Activated naive CD8-positive, alpha-beta T cell (primary cell): ENCODE data around the gene RENBP.
"Not testable (repeated sequence)": the region's sequence is repeated elsewhere in the genome, so short reads cannot be mapped to it uniquely, and the experiment has no call there.

Experiments used
- H3K27ac Mint-ChIP-seq: one replicate; pipeline ENCODE4 v1.8.0; 2021; ENCODE audit warnings: mixed read lengths
- H3K27me3 Mint-ChIP-seq: one replicate; pipeline ENCODE4 v1.8.0; 2021; ENCODE audit warnings: mixed read lengths
- H3K36me3 Mint-ChIP-seq: one replicate; pipeline ENCODE4 v1.8.0; 2021; ENCODE audit warnings: mixed read lengths
- H3K4me1 Mint-ChIP-seq: one replicate; pipeline ENCODE4 v1.8.0; 2021; ENCODE audit warnings: low read depth, mixed read lengths
- H3K4me3 Mint-ChIP-seq: one replicate; pipeline ENCODE4 v1.8.0; 2021; ENCODE audit warnings: mild to moderate bottlenecking, mixed read lengths
- H3K9me3 Mint-ChIP-seq: one replicate; pipeline ENCODE4 v1.8.0; 2021; ENCODE audit warnings: low read depth, mixed read lengths

Gene RENBP

DNA sequence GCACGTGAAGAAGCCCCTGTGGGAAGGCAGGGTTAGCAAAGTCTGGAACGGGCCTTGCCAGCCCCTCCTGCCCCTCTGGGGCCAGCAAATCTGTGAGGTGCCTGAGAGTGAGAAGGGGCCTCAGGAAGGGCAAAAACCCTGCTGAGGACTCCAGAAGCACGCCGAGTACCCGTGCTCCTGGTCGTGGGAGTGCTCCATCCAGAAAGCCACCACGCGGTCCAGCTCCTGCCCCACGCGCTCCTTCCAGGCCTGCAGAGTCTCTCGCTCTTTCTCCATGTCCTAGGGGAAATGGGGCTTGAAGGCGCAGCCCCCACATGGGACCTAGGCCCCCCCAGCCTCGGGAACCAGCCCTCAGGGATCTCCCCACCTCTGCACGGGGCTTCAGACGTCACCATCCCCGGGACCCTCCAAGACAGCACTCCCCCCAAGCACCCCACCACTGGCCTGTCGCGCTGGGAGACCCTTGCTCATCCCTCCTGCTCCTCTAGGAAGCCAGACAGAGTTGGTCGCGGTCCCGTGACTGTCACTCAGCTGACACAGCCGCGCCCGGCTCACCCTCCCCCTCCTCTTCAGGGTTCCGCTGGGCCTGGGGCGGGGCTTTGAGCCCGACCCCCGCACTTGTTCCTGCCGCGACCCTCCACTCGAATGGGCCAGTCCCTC, at the start of gene RENBP:
Gene RENBP (minus strand): TSS at position 504 of the 660 bp plus-strand sequence. CDS start 33 bp downstream, at position 471.
- peak within 1 kb of the TSS; percentile 80 for H3K4me3 Mint-ChIP-seq
- H3K36me3 Mint-ChIP-seq, result no peaks in the 10 kb centered on the region
- H3K27ac Mint-ChIP-seq, result peak within 1 kb of the TSS; percentile 86
- H3K4me1 Mint-ChIP-seq, result peaks cover 21% of the 10 kb centered on the region
- no peaks in the 10 kb centered on the region for H3K9me3 Mint-ChIP-seq
- H3K27me3 Mint-ChIP-seq, result no peaks in the 10 kb centered on the region

DNA sequence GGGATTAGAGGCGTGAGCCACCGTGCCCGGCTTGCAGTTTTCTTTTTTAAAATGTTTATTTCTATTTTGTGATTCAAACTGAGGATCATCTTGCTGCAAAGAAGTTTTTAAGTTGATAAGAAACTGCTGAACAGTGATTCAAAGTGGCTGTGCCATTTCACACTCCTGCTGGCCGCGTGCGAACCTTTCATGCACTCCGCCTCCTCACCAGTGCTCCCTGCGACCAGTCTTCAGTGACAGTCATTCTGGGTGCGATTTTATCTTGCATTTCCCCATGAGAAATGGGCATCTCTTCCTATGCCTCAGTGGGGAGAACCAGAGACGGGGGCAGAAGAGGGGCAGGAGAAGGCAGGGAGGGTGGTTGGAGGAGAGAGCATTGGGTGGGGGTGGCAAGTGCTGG, 49.5 kb upstream of the RENBP start:
- no peaks in the 10 kb centered on the region for H3K9me3 Mint-ChIP-seq
- H3K36me3 Mint-ChIP-seq, result no peaks in the 10 kb centered on the region
- no peaks in the 10 kb centered on the region for H3K27me3 Mint-ChIP-seq
- H3K27ac Mint-ChIP-seq, result no peak overlapping the region
- H3K4me3 Mint-ChIP-seq, result no peak overlapping the region
- peaks cover 20% of the 10 kb centered on the region for H3K4me1 Mint-ChIP-seq

DNA sequence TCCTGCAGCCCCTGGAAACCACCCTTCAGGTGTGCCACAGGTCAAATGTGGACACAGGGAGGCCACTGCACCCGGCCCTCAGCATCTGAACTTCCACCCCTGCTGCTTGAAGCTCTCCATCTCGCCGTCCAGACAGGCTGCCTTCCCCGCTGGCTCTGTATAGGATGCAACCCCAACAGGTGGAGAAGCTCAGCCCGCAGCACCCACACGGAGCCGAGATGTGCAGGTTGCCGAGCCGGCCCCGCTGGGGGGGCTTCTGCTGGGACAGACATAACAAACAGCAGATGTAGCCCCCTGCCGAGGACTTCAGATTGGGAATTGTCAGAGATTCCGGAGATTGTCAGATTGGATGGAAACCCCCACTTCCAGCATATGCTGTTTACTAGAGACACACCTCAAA, 48.6 kb upstream of the RENBP start:
- no peaks in the 10 kb centered on the region for H3K9me3 Mint-ChIP-seq
- no peak overlapping the region for H3K27ac Mint-ChIP-seq
- no peak overlapping the region for H3K4me3 Mint-ChIP-seq
- no peaks in the 10 kb centered on the region for H3K36me3 Mint-ChIP-seq
- no peaks in the 10 kb centered on the region for H3K27me3 Mint-ChIP-seq
- H3K4me1 Mint-ChIP-seq, result peaks cover 20% of the 10 kb centered on the region

DNA sequence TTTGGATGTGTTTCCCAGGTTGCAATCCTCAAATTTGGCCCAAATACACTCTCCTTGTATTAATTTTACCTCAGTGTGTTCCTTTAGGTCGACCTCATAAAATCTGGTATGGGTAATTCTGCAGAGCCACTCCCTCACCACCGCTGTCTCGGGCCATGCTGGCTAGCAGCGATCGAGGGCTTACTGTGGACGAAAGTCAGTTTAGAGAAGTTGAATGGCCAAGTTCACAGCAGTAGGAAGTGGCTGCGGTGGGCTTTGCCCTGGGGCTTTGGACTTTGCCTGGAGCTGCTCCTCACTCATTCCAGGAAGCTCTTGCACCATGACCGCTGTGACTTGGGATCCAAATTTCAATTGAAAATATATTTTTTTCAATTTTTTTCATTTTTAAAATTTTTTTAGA, 47.7 kb upstream of the RENBP start:
- Mint-ChIP-seq H3K9me3 (no peaks in the 10 kb centered on the region), H3K27me3 (no peaks in the 10 kb centered on the region), H3K4me1 (peaks cover 20% of the 10 kb centered on the region), H3K36me3 (no peaks in the 10 kb centered on the region), H3K4me3 (no peak overlapping the region), H3K27ac (no peak overlapping the region)

DNA sequence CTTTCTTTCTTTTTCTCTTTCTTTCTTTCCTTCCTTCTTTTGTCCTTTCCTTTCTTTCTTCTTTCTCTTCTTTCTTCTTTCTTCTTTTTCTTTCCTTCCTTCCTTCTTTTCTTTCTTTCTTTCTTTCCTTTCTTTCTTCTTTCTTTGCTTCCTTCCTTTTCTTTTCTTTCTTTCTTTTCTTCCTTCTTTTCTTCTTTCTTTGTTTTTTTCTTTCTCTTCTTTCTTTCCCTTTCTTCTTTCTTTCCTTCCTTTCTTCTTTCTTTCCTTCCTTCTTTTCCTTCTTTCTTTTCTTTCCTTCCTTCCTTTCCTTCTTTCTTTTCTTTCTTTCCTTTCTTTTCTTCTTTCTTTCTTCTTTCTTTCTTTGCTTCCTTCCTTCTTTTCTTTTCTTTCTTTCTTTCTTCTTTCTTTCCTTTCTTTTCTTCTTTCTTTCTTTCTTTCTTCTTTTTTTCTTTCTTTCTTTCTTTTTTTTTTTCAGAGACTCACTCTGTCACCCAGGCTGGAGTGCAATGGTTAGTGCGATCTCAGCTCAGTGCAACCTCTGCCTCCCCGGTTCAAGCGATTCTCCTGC, 46.7 kb upstream of the RENBP start:
- Mint-ChIP-seq H3K27ac (peak overlapping the region; percentile 34), H3K4me3 (no peak overlapping the region), H3K27me3 (no peaks in the 10 kb centered on the region), H3K9me3 (no peaks in the 10 kb centered on the region), H3K4me1 (peaks cover 21% of the 10 kb centered on the region), H3K36me3 (no peaks in the 10 kb centered on the region)

DNA sequence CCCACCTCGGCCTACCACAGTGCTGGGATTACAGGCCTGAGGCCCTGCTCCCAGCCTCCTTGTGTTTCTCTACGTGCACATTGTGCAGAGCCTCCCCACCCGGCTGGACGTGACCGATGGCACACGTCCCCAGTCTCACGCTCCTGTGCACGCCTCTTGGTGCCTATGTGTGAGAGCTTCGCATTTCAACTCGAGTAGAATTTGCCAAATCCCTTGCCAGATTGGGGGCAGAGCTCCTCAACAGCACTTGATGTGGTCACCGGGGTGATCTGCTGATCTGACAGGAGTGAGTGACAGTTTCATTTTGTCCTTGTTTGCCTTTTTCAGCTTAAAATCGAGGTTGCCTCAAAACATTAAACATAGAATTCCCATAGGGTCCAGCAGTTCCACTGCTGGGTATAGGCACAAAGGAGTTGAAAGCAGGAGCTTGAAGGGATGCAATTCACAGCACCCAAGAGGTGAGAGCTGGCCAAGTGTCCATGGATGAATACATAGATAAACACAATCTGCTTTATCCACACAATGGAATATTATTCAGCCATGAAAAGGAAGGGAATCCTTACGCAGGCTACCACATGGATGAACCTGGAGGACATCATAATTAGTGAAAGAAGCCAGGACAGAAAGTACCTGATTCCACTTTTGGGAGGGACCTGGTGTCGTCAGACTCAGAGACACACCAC, 45.7 kb upstream of the RENBP start:
- no peaks in the 10 kb centered on the region for H3K36me3 Mint-ChIP-seq
- peak overlapping the region; percentile 84 for H3K27ac Mint-ChIP-seq
- H3K27me3 Mint-ChIP-seq, result no peaks in the 10 kb centered on the region
- peaks cover 23% of the 10 kb centered on the region for H3K4me1 Mint-ChIP-seq
- peak overlapping the region; percentile 47 for H3K4me3 Mint-ChIP-seq
- H3K9me3 Mint-ChIP-seq, result no peaks in the 10 kb centered on the region

DNA sequence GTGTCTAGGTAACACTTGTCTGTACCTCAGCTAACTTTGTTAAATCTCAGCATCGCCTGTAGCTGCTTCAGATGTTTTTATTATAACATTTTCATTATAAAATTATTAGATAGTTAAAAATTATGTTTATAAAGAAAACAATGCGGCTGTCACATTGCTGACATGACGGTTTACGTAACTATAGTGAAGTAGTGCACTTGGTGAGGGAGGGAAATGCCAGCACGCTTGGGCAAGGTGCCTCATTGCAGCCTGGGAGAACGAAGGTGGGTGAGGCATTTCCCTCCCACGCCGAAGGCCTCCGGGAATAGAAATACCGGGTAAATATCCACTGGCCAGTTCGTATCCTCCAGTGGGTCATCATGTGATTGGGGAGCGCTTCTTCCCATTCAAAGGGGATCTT, 44.0 kb upstream of the RENBP start:
- no peak overlapping the region for H3K27ac Mint-ChIP-seq
- H3K9me3 Mint-ChIP-seq, result no peaks in the 10 kb centered on the region
- peaks cover 34% of the 10 kb centered on the region for H3K4me1 Mint-ChIP-seq
- H3K36me3 Mint-ChIP-seq, result no peaks in the 10 kb centered on the region
- no peaks in the 10 kb centered on the region for H3K27me3 Mint-ChIP-seq
- H3K4me3 Mint-ChIP-seq, result no peak overlapping the region

DNA sequence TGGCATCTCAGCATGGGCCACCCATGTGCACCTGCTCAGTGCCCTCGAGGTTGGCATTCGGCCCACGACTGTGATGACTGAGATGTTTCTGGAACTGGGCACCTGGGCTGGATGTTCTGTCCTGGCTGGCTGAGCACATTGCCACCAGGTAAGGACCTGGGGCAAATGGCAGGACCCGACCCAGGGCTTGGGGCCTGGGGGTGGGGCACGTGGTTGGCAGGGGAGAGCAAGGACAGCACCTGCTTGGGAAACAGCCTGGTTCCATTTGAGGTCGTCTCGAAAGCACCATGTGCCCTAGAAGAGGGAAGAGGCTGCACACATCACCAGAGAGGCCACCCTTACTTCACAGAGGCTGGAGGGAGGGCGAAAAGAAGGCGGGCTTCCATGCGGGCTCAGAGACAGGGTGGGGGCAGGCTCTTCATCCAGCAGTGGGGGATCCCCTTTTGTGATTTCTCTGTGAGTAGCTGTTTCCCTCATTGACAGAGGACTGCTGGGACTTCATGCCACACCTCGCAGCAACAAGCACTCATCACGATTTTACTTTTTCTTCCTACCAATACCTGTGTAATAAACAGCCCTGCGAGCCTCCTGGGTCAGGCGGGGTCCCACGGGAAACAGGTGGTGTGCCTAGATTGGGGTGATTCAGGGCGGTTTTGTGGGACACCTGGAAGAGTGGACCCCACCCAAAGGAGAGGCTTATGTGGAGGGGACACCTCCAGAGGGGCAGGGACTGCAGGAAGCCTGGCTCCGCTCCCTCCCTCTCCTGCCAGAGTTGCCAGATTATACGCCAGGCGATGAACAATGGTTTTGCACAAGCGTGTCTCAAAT, 40.1 kb upstream of the RENBP start:
- Mint-ChIP-seq H3K27me3 (no peaks in the 10 kb centered on the region), H3K9me3 (no peaks in the 10 kb centered on the region), H3K4me3 (peak overlapping the region; percentile 86), H3K36me3 (no peaks in the 10 kb centered on the region), H3K27ac (peak overlapping the region; percentile 96), H3K4me1 (peaks cover 44% of the 10 kb centered on the region)

DNA sequence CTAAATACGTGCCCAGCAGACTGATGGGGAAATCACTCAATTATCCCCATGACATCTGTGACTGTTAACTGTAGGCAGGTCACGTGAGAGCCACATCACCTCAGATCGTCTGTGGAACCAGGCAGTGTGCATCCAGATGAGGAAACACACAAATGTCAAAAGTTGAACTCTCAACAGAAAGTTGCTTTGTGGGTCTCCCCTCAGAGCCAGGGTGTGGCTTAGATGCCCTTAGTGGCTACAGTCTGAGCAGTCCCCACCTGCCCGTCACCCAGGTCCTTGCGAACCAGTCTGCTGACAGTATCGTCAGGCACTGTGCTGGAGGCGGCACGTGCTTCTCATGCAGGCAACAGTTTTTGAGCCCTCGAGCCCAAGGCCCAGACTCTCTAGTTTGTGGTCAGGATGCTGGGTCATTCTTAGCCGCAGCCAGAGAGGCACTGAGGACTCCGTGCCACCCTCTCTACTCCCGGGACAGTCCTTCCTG, 38.9 kb upstream of the RENBP start:
- Mint-ChIP-seq H3K27me3 (no peaks in the 10 kb centered on the region), H3K4me1 (peaks cover 40% of the 10 kb centered on the region), H3K27ac (peak overlapping the region; percentile 96), H3K36me3 (no peaks in the 10 kb centered on the region), H3K4me3 (peak overlapping the region; percentile 67), H3K9me3 (no peaks in the 10 kb centered on the region)

DNA sequence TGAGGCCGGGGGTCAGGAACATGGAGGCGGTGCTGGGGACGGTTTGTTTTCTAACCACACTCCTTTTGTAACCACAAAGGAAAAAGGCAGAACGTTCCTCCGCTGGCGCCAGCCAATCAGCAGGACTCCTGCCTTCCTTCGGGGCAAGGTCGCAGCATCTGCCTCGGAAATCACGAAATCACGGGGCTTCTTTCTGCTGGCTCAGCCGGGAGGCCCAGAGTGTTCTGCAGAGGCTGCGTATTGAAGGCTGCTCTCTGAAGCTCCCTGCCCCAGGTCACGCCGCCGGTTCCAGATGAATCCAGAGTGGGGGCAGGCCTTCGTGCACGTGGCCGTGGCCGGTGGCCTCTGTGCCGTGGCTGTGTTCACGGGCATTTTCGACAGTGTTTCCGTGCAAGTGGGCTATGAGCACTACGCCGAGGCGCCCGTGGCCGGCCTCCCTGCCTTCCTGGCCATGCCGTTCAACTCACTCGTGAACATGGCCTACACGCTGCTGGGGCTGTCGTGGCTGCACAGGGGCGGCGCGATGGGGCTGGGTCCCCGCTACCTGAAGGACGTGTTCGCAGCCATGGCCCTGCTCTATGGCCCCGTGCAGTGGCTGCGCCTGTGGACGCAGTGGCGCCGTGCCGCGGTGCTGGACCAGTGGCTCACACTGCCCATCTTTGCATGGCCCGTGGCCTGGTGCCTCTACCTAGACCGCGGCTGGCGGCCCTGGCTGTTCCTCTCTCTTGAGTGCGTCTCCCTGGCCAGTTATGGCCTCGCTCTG, 37.5 kb upstream of the RENBP start:
- H3K4me1 Mint-ChIP-seq, result peaks cover 38% of the 10 kb centered on the region
- no peaks in the 10 kb centered on the region for H3K9me3 Mint-ChIP-seq
- H3K36me3 Mint-ChIP-seq, result no peaks in the 10 kb centered on the region
- peak overlapping the region; percentile 73 for H3K4me3 Mint-ChIP-seq
- peak overlapping the region; percentile 96 for H3K27ac Mint-ChIP-seq
- H3K27me3 Mint-ChIP-seq, result no peaks in the 10 kb centered on the region

DNA sequence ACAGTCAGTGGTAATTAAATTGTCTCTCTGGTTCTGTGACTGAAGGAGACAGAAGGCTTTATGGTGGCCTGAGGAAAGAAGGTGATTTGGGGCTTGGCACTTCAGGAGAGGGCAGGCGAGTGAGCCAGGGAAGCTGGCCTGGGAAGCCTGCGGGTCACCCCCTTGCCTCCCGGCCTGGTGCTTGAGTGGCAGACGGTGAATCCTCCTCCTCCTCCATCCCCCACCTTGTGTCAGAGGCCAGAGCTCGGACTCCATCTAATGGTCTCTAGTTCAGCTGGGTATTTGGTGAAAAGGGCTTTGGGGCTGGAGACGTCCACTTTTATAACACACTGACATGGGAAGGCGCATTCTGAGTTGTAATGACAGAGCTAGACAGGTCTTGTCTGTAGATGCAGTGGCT, 36.8 kb upstream of the RENBP start:
- H3K36me3 Mint-ChIP-seq, result no peaks in the 10 kb centered on the region
- peaks cover 38% of the 10 kb centered on the region for H3K4me1 Mint-ChIP-seq
- peak overlapping the region; percentile 92 for H3K27ac Mint-ChIP-seq
- H3K27me3 Mint-ChIP-seq, result no peaks in the 10 kb centered on the region
- no peaks in the 10 kb centered on the region for H3K9me3 Mint-ChIP-seq
- peak overlapping the region; percentile 73 for H3K4me3 Mint-ChIP-seq

DNA sequence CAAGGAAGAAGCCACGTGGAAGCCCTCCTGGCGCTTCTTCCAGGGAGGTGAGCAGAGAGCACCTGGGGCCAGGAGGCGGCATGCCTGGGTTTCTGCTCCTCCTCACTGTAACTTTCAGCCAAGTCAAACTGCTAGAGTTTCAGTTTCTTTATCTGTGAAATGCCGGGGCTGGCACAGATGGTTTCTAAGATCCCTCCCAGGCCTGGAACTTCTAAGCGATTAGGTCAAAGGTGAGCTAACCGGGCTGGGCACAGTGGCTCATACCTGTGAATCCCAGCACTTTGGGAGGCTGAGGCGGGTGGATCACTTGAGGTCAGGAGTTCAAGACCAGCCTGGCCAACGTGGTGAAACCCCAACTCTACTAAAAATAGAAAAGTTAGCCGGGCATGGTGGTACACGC, 36.0 kb upstream of the RENBP start:
- Mint-ChIP-seq H3K27ac (peak overlapping the region; percentile 88), H3K4me1 (peaks cover 41% of the 10 kb centered on the region), H3K4me3 (peak overlapping the region; percentile 59)
- H3K27me3 Mint-ChIP-seq, H3K9me3 Mint-ChIP-seq, H3K36me3 Mint-ChIP-seq: not testable (repeated sequence)

DNA sequence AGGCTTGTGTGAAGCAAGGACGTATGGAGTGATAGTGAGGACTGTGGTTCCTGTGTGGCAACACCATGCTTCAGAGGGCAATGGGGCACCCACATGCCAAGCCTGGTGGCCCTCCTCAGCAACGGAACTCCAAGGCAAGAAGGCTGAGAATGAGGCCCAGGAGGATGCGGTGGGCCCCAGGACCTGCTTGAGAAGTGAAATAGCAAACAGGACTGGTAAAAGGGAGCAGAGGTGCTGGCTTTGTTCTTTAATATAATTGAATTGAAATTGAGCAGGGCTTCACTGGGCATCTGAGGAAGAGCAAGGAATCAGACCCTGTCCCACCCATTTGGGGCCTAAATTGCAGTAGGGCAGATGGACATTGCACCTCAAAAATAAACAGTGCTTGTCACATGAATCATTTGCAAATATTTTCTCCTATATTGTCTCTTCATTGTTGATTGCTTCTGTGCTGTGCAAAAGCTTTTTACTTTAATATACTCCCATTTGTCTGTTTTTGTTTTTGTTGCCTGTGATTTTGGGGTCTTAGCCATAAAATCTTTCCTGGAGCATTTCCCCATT, 30.4 kb upstream of the RENBP start:
- Mint-ChIP-seq H3K9me3 (no peaks in the 10 kb centered on the region), H3K36me3 (no peaks in the 10 kb centered on the region), H3K4me3 (peak overlapping the region; percentile 7), H3K4me1 (peaks cover 22% of the 10 kb centered on the region), H3K27ac (peak overlapping the region; percentile 98), H3K27me3 (no peaks in the 10 kb centered on the region)
